Right lobe of liver (tissue), 6 donors: Measurements from ENCODE around the gene CD151. TPM values are rescaled to one million over a fixed set of nuclear protein-coding genes. Genes with fewer than 3 reads are reported as not detected.

ENCODE experiments used
- ATAC-seq, 4 donors: fragments of 200-7000 bp; cut with Tn5 transposase; one replicate each; pipeline ENCODE4 v1.9.1; 2020; ENCODE audit warnings: mild to moderate bottlenecking in 4 of 4, moderate library complexity in 4 of 4
- DNase-seq, 3 donors: peaks; one replicate each; pipeline ENCODE4 v3.0.0-alpha.2; 2020
- H3K27ac ChIP-seq, 3 donors: fragments of 200-600 bp; one replicate each; pipeline ENCODE4 v1.8.0; 2022
- H3K27me3 ChIP-seq, 2 donors: fragments of 200-600 bp; one replicate each; pipeline ENCODE4 v1.8.0; 2022
- H3K36me3 ChIP-seq, 4 donors: fragments of 200-600 bp; sonication (generic) in 1 of 4; one replicate each; pipeline versions ENCODE4 v1.5.1 to v1.8.0; 2017 to 2022; ENCODE audit warnings: control low read depth in 1 of 4
- H3K4me1 ChIP-seq, 4 donors: fragments of 200-600 bp; sonication (generic) in 1 of 4; one replicate each; pipeline versions ENCODE4 v1.5.1 to v1.8.0; 2017 to 2022; ENCODE audit warnings: control low read depth in 1 of 4
- H3K4me3 ChIP-seq, 3 donors: fragments of 200-600 bp; one replicate each; pipeline ENCODE4 v1.8.0; 2022
- H3K9me3 ChIP-seq, 4 donors: fragments of 200-600 bp; sonication (generic) in 1 of 4; one replicate each; pipeline versions ENCODE4 v1.5.1 to v1.8.0; 2017 to 2022; ENCODE audit warnings: control low read depth in 1 of 4
- POLR2A ChIP-seq: fragments of 450-650 bp; IDR thresholded peaks from one replicate; pipeline ENCODE4 v1.6.1; 2017; ENCODE audit warnings: antibody characterized with exemption, mild to moderate bottlenecking
- WGBS: methylation state at CpG from one replicate; pipeline ENCODE4 v1.1.6; 2018; ENCODE audit warnings: low coverage, low lambda C conversion rate; ENCODE audit not compliant: insufficient coverage; ENCODE audit errors: missing lambda C conversion rate; 5-methylcytosine and 5-hydroxymethylcytosine counted together
- intact Hi-C, 2 donors: fragments of 100-400 bp; cut with DNase I; formaldehyde crosslinking; loops; one replicate each; pipeline versions ENCODE4 v1.11.2 to v1.14.1; 2022
- total RNA-seq, 6 experiments: library from RNA; depleted of rRNA in 2 of 6; stranded (reverse); fragments of >200 nt in 2 of 6; fragmentation: NEBNext Ultra II Directional in 3 of 6; extraction: Animal tissue kit (Norgen Biotek cat#: 25700) in 3 of 6; gene quantifications; one replicate each; pipeline versions ENCODE4 v1.1.0 to v1.2.4, GENCODE V29; 2016 to 2023
- TF ChIP-seq, protein P1 (sequence below), 4 donors: fragments of 200-600 bp in 3 of 4; fragments of 450-650 bp in 1 of 4; IDR thresholded peaks; one replicate each; pipeline versions ENCODE4 v1.5.1 to v1.8.0; 2016 to 2022; ENCODE audit warnings: antibody characterized with exemption in 4 of 4, mild to moderate bottlenecking in 2 of 4
- donor health status: DM: no; HTN: yes; CAD: no.
- donor health status: DM: no; HTN: no; CAD: no.
- donor health status: DM: no; HTN: no; CAD: no.
- donor health status: DM: no; HTN: yes; CAD: no.
- donor health status: DM: no; HTN: yes; CAD: no.

Gene CD151
- total RNA-seq, 6 experiments from 2014 or later, result 70.8 to 156 (median 135) TPM

DNA sequence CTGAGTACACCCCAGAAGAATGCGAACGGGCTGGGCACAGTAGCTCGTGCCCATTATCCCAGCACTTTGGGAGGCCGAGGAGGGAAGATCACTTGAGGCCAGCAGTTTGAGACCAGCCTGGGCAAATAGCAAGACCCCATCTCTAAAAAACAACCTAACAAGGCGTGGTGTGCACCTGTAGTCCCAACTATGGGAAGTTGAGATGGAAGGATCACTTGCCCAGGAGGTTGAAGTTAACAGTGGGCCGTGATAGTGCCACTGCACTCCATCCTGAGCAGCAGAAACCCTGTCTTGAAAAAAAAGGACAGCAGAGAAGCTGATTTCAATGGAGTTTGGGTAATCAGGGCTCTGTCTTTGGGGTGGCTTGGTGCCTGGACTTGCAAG, 19.7 kb upstream of the CD151 start:
- H3K9me3 ChIP-seq, result no peaks in the 10 kb centered on the region
- intact Hi-C loops, result no loop called here
- no peak for ATAC-seq
- H3K36me3 ChIP-seq, result peaks cover 0 to 29% (median 0%) of the 10 kb centered on the region in 4 donors
- DNase-seq, result no peak
- 84% methylated on average over 5 of the region's 6 CpGs for WGBS
- TF ChIP-seq POLR2A, result no peak
- TF ChIP-seq, protein P1, sequence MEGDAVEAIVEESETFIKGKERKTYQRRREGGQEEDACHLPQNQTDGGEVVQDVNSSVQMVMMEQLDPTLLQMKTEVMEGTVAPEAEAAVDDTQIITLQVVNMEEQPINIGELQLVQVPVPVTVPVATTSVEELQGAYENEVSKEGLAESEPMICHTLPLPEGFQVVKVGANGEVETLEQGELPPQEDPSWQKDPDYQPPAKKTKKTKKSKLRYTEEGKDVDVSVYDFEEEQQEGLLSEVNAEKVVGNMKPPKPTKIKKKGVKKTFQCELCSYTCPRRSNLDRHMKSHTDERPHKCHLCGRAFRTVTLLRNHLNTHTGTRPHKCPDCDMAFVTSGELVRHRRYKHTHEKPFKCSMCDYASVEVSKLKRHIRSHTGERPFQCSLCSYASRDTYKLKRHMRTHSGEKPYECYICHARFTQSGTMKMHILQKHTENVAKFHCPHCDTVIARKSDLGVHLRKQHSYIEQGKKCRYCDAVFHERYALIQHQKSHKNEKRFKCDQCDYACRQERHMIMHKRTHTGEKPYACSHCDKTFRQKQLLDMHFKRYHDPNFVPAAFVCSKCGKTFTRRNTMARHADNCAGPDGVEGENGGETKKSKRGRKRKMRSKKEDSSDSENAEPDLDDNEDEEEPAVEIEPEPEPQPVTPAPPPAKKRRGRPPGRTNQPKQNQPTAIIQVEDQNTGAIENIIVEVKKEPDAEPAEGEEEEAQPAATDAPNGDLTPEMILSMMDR (IDR thresholded peaks at IDR 0.05), result no peak
- no peak overlapping the region for H3K4me3 ChIP-seq
- H3K27ac ChIP-seq, result no peak overlapping the region
- H3K4me1 ChIP-seq, result peaks cover 0 to 22% (median 8%) of the 10 kb centered on the region in 4 donors
- no peaks in the 10 kb centered on the region for H3K27me3 ChIP-seq

DNA sequence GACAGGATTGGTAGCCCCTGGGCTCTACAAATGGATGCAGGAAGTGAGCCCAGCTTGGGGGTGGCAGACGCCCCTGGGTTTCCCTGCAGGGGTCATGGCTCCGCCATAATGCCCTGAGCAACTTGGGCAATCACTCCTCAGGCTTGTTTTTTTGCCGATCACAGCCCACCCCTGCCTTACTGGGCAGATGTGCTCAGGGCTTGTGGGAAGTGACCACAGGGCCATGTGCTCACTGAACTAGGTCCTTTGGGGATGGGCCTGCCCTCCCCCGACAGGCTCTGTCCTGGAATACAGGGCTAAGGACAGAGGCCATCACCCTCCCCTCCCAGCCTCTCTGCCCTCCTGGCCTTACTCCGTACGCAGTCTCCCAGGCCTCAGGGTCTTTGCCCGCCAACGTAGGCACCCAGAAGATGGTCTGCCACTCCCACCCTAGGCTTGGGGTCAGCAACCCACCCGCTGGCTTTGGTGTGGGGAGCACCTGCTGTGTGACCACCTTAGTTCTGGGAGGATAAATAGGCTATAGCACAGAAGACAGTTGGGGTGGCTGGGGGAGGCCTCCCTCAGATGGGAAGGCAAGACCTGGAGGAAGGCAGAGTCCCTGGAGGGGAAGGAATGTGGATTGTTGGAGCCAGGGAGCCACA, 19.2 kb upstream of the CD151 start:
- Histone ChIP-seq H3K4me1 (peaks cover 0 to 17% (median 6%) of the 10 kb centered on the region in 4 donors), H3K4me3 (no peak overlapping the region), H3K36me3 (peaks cover 0 to 29% (median 0%) of the 10 kb centered on the region in 4 donors), H3K27ac (no peak overlapping the region), H3K9me3 (no peaks in the 10 kb centered on the region), H3K27me3 (no peaks in the 10 kb centered on the region)
- WGBS, result no CpG with 5 or more reads among the region's 9 CpGs
- ATAC-seq, result no peak
- DNase-seq, result no peak
- no peak for TF ChIP-seq POLR2A
- TF ChIP-seq, protein P1 (IDR thresholded peaks at IDR 0.05), result no peak
- intact Hi-C loops, result no loop called here

- 92% methylated on average over 1 of the region's 11 CpGs for WGBS
- intact Hi-C loops, result no loop called here
These were observed 16.9 kb upstream of the CD151 start for GRCh38 chr11:815675-816432.

GRCh38 chr11:816433-816779, 16.3 kb upstream of the CD151 start:
- TF ChIP-seq, protein P1 (IDR thresholded peaks at IDR 0.05), result no peak
- no peak for TF ChIP-seq POLR2A
- DNase-seq (no peak), ATAC-seq (no peak)
- intact Hi-C loops, result no loop called here
- H3K27ac ChIP-seq, result no peak overlapping the region
- peaks cover 0 to 25% (median 0%) of the 10 kb centered on the region in 4 donors for H3K36me3 ChIP-seq
- H3K9me3 ChIP-seq, result no peaks in the 10 kb centered on the region
- peaks cover 0 to 18% (median 3%) of the 10 kb centered on the region in 4 donors for H3K4me1 ChIP-seq
- H3K27me3 ChIP-seq, result no peaks in the 10 kb centered on the region
- 76% methylated on average over 7 of the region's 11 CpGs for WGBS
- H3K4me3 ChIP-seq, result no peak overlapping the region

More at GRCh38 chr11:815675-816432, 16.9 kb upstream of the CD151 start:
- DNase-seq (no peak), ATAC-seq (no peak)
- Histone ChIP-seq H3K4me3 (no peak overlapping the region), H3K27me3 (no peaks in the 10 kb centered on the region), H3K4me1 (peaks cover 0 to 21% (median 5%) of the 10 kb centered on the region in 4 donors), H3K27ac (no peak overlapping the region), H3K36me3 (peaks cover 0 to 29% (median 0%) of the 10 kb centered on the region in 4 donors), H3K9me3 (no peaks in the 10 kb centered on the region)
- no peak for TF ChIP-seq POLR2A
- TF ChIP-seq, protein P1 (IDR thresholded peaks at IDR 0.05), result no peak
